ENCODE results near the gene HPD. TPM values are rescaled to one million over a fixed set of nuclear protein-coding genes. Genes with fewer than 3 reads are reported as not detected.
A peak's percentile ranks its signal among the peaks of the same experiment; 100 is the strongest.
"Not testable (repeated sequence)": the region's sequence is repeated elsewhere in the genome, so short reads cannot be mapped to it uniquely, and the experiment has no call there.

The HPD gene
- total RNA-seq, 1 experiment from 2014 or later, result 0.51 TPM

DNA sequence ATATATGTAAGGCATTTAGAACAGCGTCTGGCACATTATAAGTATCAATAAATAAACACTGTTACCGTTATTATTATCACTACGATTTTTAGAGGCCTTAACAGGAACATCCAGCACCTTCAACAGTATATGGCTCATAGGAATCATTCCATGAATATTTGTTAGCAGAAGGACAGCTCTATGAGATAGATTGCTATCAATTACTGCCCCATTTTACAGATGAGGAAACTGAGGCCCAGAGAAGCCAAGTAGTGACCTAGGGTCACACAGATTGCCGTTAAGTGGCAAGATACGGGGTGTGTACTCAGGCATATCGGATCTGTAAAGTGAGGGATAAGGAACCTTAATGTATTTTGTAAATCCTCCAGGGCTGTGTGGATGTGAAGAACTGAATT, 29.4 kb upstream of the HPD start:
- Histone ChIP-seq H3K27me3 (ENCODE audit: control insufficient read depth, insufficient read depth, low read length) (no peaks in the 10 kb centered on the region), H3K4me3 (ENCODE audit: low read depth in 2 of 2, low read length in 2 of 2) (peak overlapping the region; percentile 86 to 91), H3K36me3 (ENCODE audit: control insufficient read depth, insufficient read depth, low read length) (no peaks in the 10 kb centered on the region), H3K4me1 (ENCODE audit: control insufficient read depth, insufficient read depth, low read length) (peaks cover 13% of the 10 kb centered on the region; the same call in 1 of the 2 replicates), H3K9me3 (ENCODE audit: control insufficient read depth, insufficient read depth, low read depth, low read length) (no peaks in the 10 kb centered on the region), H3K27ac (ENCODE audit: low read length) (peak overlapping the region; percentile 98)
- intact Hi-C loops (cut with micrococcal nuclease; ENCODE audit: unreplicated experiment), result loop anchor here (2.0 kb wide), 1 partner anchor 93 kb away; no protein-coding TSS in a partner anchor
- in situ Hi-C loops (cut with HindIII; ENCODE audit: low pct_unique_long_range_greater_than_20kb, low sequenced_read_pairs), result no loop called here
- BruUV-seq (replicated peaks), result TSS peak; percentile 97
- CTCF ChIA-PET, result interaction anchor here (0.5 to 1.6 kb wide), 7 partner anchors 18 to 94 kb away, joined by 3 to 21 read pairs (median 4); partner anchors contain the start of gene RHOF
- TF ChIP-seq TCF7L2 (IDR thresholded peaks at IDR 0.05; ENCODE audit: low read depth, low read length), result no peak
- TF ChIP-seq SIN3A (IDR thresholded peaks at IDR 0.05; ENCODE audit: borderline replicate concordance, insufficient read depth, low read depth, low read length), result no peak
- TF ChIP-seq, protein P1, sequence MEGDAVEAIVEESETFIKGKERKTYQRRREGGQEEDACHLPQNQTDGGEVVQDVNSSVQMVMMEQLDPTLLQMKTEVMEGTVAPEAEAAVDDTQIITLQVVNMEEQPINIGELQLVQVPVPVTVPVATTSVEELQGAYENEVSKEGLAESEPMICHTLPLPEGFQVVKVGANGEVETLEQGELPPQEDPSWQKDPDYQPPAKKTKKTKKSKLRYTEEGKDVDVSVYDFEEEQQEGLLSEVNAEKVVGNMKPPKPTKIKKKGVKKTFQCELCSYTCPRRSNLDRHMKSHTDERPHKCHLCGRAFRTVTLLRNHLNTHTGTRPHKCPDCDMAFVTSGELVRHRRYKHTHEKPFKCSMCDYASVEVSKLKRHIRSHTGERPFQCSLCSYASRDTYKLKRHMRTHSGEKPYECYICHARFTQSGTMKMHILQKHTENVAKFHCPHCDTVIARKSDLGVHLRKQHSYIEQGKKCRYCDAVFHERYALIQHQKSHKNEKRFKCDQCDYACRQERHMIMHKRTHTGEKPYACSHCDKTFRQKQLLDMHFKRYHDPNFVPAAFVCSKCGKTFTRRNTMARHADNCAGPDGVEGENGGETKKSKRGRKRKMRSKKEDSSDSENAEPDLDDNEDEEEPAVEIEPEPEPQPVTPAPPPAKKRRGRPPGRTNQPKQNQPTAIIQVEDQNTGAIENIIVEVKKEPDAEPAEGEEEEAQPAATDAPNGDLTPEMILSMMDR (IDR thresholded peaks at IDR 0.05), result no peak
- TF ChIP-seq POLR2AphosphoS5 (IDR thresholded peaks at IDR 0.05; ENCODE audit: low read depth, low read length), result no peak
- TF ChIP-seq, protein P2, sequence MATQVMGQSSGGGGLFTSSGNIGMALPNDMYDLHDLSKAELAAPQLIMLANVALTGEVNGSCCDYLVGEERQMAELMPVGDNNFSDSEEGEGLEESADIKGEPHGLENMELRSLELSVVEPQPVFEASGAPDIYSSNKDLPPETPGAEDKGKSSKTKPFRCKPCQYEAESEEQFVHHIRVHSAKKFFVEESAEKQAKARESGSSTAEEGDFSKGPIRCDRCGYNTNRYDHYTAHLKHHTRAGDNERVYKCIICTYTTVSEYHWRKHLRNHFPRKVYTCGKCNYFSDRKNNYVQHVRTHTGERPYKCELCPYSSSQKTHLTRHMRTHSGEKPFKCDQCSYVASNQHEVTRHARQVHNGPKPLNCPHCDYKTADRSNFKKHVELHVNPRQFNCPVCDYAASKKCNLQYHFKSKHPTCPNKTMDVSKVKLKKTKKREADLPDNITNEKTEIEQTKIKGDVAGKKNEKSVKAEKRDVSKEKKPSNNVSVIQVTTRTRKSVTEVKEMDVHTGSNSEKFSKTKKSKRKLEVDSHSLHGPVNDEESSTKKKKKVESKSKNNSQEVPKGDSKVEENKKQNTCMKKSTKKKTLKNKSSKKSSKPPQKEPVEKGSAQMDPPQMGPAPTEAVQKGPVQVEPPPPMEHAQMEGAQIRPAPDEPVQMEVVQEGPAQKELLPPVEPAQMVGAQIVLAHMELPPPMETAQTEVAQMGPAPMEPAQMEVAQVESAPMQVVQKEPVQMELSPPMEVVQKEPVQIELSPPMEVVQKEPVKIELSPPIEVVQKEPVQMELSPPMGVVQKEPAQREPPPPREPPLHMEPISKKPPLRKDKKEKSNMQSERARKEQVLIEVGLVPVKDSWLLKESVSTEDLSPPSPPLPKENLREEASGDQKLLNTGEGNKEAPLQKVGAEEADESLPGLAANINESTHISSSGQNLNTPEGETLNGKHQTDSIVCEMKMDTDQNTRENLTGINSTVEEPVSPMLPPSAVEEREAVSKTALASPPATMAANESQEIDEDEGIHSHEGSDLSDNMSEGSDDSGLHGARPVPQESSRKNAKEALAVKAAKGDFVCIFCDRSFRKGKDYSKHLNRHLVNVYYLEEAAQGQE (IDR thresholded peaks at IDR 0.05; ENCODE audit: insufficient read depth in 1 of 2, low read depth in 2 of 2, low read length in 1 of 2), result no peak
- POLR2A ChIA-PET, result interaction anchor here (1.0 kb wide), 1 partner anchor 26 kb away, joined by 11 read pairs; no protein-coding TSS in a partner anchor
- ATAC-seq (peak; percentile 1; the same call in 1 of the 2 replicates), DNase-seq (ENCODE audit: low read depth, low spot score) (no peak)

DNA sequence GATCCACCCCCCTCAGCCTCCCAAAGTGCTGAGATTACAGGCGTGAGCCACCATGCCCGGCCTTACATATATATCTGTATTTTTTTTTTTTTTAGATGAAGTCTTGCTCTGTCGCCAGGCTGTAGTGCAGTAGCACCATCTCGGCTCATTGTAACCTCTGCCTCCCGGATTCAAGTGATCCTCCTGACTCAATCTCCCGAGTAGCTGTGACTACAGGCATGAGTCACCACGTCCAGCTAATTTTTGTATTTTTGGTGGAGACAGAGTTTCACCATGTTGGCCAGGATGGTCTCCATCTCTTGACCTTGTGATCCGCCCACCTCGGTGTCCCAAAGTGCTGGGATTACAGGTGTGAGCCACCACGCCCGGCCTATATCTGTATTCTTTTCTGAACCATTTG, 26.5 kb upstream of the HPD start:
- DNase-seq (ENCODE audit: low read depth, low spot score); intact Hi-C loops (cut with micrococcal nuclease; ENCODE audit: unreplicated experiment); H3K9me3 ChIP-seq (ENCODE audit: control insufficient read depth, insufficient read depth, low read depth, low read length); H3K36me3 ChIP-seq (ENCODE audit: control insufficient read depth, insufficient read depth, low read length); CTCF ChIA-PET; H3K27ac ChIP-seq (ENCODE audit: low read length); ATAC-seq; BruUV-seq (replicated peaks); H3K27me3 ChIP-seq (ENCODE audit: control insufficient read depth, insufficient read depth, low read length); H3K4me1 ChIP-seq (ENCODE audit: control insufficient read depth, insufficient read depth, low read length); POLR2A ChIA-PET; in situ Hi-C loops (cut with HindIII; ENCODE audit: low pct_unique_long_range_greater_than_20kb, low sequenced_read_pairs); H3K4me3 ChIP-seq (ENCODE audit: low read depth in 2 of 2, low read length in 2 of 2): not testable (repeated sequence)

DNA sequence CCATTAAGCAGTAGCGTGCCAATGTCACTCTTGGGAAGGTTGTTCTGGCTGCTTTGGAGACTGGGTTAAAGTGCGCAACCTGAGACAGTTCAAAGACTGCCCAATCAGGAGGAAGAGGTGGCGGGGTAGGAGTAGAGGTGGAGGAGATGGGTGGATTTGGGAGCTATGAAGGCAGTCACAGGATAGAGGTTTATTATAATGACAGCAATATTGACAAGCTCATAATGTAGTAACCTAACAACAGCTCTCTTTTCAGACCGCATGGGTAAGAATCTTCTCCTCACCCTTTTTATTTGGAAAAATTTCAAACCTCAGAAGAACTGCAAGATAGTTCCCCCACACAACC, 24.6 kb upstream of the HPD start:
- intact Hi-C loops (cut with micrococcal nuclease; ENCODE audit: unreplicated experiment), result no loop called here
- no TSS peak for BruUV-seq (replicated peaks)
- DNase-seq (ENCODE audit: low read depth, low spot score) (no peak), ATAC-seq (no peak)
- H3K9me3 ChIP-seq (ENCODE audit: control insufficient read depth, insufficient read depth, low read depth, low read length), result no peaks in the 10 kb centered on the region
- no peak for TF ChIP-seq POLR2AphosphoS5 (IDR thresholded peaks at IDR 0.05; ENCODE audit: low read depth, low read length)
- ChIA-PET CTCF (interaction anchor here (0.7 kb wide), 3 partner anchors 31 to 1207 kb away, joined by 4 to 5 read pairs (median 5); partner anchors contain the start of gene CFAP251), POLR2A (interaction anchor here (0.7 kb wide), 2 partner anchors 27 to 43 kb away, joined by 7 to 9 read pairs; no protein-coding TSS in a partner anchor)
- H3K4me1 ChIP-seq (ENCODE audit: control insufficient read depth, insufficient read depth, low read length), result peaks cover 8% of the 10 kb centered on the region; the same call in 1 of the 2 replicates
- in situ Hi-C loops (cut with HindIII; ENCODE audit: low pct_unique_long_range_greater_than_20kb, low sequenced_read_pairs), result no loop called here
- no peaks in the 10 kb centered on the region for H3K27me3 ChIP-seq (ENCODE audit: control insufficient read depth, insufficient read depth, low read length)
- no peak overlapping the region for H3K4me3 ChIP-seq (ENCODE audit: low read depth in 2 of 2, low read length in 2 of 2)
- H3K27ac ChIP-seq (ENCODE audit: low read length), result no peak overlapping the region
- H3K36me3 ChIP-seq (ENCODE audit: control insufficient read depth, insufficient read depth, low read length), result no peaks in the 10 kb centered on the region

DNA sequence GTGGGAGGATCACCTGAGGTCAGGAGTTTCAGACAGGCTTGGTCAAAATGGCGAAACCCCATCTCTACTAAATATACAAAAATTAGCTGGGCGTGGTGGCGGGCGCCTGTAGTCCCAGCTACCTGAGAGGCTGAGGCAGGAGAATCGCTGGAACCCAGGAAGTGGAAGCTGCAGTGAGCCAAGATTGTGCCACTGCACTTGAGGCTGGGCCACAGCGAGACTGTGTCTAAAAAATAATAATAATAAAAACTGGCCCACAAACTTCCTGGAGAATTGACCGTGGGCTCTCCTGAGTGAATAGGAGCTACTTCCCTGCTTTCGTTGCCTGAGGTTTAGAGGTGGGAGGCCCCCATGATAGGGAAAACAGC, 17.4 kb upstream of the HPD start:
- POLR2A ChIA-PET, result interaction anchor here (0.7 kb wide), 1 partner anchor 14 kb away, joined by 3 read pairs; no protein-coding TSS in a partner anchor
- CTCF ChIA-PET; H3K4me1 ChIP-seq (ENCODE audit: control insufficient read depth, insufficient read depth, low read length); intact Hi-C loops (cut with micrococcal nuclease; ENCODE audit: unreplicated experiment); H3K27me3 ChIP-seq (ENCODE audit: control insufficient read depth, insufficient read depth, low read length); BruUV-seq (replicated peaks); H3K4me3 ChIP-seq (ENCODE audit: low read depth in 2 of 2, low read length in 2 of 2); H3K27ac ChIP-seq (ENCODE audit: low read length); in situ Hi-C loops (cut with HindIII; ENCODE audit: low pct_unique_long_range_greater_than_20kb, low sequenced_read_pairs); H3K36me3 ChIP-seq (ENCODE audit: control insufficient read depth, insufficient read depth, low read length); H3K9me3 ChIP-seq (ENCODE audit: control insufficient read depth, insufficient read depth, low read depth, low read length); DNase-seq (ENCODE audit: low read depth, low spot score); ATAC-seq: not testable (repeated sequence)

All from Panc1 (cell line).